B cell (primary cell): Measurements from ENCODE around the gene TMEM170B.

Source experiments
- EZH2 ChIP-seq: IDR thresholded peaks from 2 replicates; pipeline ENCODE4 v1.6.1; 2012; ENCODE audit warnings: borderline replicate concordance, low read depth, mild to moderate bottlenecking, moderate library complexity, low read length; ENCODE audit not compliant: insufficient read depth, poor library complexity, severe bottlenecking
- TF ChIP-seq, protein P1 (sequence below): fragments of 200-600 bp; IDR thresholded peaks from one replicate; pipeline ENCODE4 v1.8.0; 2022; ENCODE audit warnings: antibody characterized with exemption, mild to moderate bottlenecking

DNA sequence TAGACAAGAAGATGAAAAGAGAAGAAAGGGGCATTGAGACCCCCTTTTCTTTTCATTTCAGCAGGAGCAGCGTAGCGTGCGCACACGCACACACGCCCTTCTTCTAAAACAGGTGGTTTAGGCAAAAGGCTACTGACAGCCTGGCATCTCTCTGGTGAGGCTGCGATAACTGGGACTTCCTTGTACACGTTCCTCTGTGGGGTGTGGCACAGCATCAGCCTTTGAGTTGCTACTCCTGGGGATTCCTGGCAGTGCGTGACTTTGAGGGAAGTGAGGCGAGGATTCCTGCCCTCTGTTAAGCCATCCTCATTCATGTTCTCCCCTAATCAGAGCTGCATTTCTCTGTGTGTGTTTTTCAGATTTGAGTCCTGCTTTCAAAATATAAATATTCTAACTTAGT is 94.7 kb downstream of the TMEM170B start:
- TF ChIP-seq, protein P1, sequence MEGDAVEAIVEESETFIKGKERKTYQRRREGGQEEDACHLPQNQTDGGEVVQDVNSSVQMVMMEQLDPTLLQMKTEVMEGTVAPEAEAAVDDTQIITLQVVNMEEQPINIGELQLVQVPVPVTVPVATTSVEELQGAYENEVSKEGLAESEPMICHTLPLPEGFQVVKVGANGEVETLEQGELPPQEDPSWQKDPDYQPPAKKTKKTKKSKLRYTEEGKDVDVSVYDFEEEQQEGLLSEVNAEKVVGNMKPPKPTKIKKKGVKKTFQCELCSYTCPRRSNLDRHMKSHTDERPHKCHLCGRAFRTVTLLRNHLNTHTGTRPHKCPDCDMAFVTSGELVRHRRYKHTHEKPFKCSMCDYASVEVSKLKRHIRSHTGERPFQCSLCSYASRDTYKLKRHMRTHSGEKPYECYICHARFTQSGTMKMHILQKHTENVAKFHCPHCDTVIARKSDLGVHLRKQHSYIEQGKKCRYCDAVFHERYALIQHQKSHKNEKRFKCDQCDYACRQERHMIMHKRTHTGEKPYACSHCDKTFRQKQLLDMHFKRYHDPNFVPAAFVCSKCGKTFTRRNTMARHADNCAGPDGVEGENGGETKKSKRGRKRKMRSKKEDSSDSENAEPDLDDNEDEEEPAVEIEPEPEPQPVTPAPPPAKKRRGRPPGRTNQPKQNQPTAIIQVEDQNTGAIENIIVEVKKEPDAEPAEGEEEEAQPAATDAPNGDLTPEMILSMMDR: no peak
- no peak for TF ChIP-seq EZH2
